Sigmoid colon (tissue), 4 donors: Measurements from ENCODE around the gene FOXG1.

Experiments
- CTCF ChIP-seq, 4 experiments: fragments of 450-650 bp in 3 of 4; fragments of 200-600 bp in 1 of 4; IDR thresholded peaks; one replicate each; pipeline ENCODE4 v1.5.1; 2016 to 2019; ENCODE audit warnings: antibody characterized with exemption in 4 of 4, mild to moderate bottlenecking in 3 of 4, moderate library complexity in 2 of 4
- EP300 ChIP-seq, 4 donors: sonication (generic); formaldehyde crosslinking; IDR thresholded peaks; one replicate each; pipeline ENCODE4 v1.6.1; 2017; ENCODE audit warnings: antibody characterized with exemption in 4 of 4
- POLR2AphosphoS5 ChIP-seq, 4 donors: sonication (generic); formaldehyde crosslinking; IDR thresholded peaks; one replicate each; pipeline ENCODE4 v1.6.1; 2017; ENCODE audit warnings: antibody characterized with exemption in 4 of 4

- no peak for TF ChIP-seq CTCF (IDR thresholded peaks at IDR 0.05)
- no peak for TF ChIP-seq EP300 (IDR thresholded peaks at IDR 0.05)
- no peak for TF ChIP-seq POLR2AphosphoS5 (IDR thresholded peaks at IDR 0.05)
These were observed 10.2 kb upstream of the FOXG1 start for GRCh38 chr14:28756269-28756883.
